GM21786 (cell line): Measurements from ENCODE around the gene ADAMTS1.
"Not testable (repeated sequence)": the region's sequence is repeated elsewhere in the genome, so short reads cannot be mapped to it uniquely, and the experiment has no call there.

ENCODE experiments used
- ATAC-seq: cut with Tn5 transposase; IDR thresholded peaks from one replicate; pipeline ENCODE4 v1.9.1; 2021; ENCODE audit not compliant: unreplicated experiment

The ADAMTS1 gene

DNA sequence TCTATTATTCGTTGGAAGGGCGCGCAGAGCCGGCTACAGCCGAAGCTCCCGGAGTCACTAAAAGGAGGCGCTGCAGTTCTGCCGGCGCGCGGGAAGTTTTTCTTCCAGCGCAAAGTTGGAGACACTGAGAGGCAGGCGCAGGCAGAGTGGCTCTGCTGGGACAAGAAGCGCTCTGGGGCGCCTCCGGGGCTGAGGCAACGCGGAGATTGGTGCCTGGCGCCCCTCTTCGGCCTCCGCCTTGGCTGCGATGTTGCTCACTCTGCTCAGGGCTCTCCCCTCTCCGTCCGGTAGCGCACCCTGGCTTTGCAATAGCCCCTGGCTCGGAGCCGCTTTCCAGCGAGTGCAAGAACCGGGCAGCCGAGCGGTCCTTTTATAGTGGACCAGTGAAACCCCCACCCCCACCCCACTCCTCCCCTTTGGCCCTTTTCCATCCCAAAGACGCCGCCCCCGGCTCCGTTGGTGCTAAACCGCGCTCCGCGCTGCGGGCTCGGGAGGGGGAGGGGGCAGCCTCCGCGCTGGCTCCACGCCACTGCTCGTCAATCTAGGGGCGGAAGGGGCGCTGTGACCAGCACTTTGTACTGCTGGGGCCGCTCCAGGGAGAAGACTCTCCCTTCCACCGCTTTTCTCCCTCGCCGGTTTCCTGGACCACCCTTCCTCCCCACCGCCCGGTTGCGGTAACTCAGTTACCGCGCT, at the start of gene ADAMTS1:
TSS of gene ADAMTS1 (minus strand) at position 344 of the 693 bp plus-strand sequence. CDS start 455 bp downstream, outside the sequence.
- no peak for ATAC-seq

DNA sequence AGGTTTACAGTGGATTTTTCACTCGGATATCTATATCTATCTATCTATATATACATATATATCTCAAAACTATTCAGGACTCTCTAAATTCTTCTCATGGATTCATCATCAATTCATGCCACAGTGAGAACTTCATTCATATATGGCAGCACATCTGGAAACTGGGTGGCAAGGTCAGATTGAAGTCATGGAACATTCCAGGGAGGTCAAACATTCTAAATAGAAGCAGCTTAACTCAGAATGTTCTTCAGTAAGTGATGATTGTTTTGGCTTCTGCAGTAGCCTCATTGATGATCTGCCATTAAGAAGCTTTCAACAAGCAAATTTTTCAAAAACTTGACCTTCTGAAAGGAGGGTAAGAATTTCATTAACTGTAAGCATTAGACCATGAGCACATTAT, 46.9 kb upstream of the ADAMTS1 start:
- ATAC-seq, result no peak

DNA sequence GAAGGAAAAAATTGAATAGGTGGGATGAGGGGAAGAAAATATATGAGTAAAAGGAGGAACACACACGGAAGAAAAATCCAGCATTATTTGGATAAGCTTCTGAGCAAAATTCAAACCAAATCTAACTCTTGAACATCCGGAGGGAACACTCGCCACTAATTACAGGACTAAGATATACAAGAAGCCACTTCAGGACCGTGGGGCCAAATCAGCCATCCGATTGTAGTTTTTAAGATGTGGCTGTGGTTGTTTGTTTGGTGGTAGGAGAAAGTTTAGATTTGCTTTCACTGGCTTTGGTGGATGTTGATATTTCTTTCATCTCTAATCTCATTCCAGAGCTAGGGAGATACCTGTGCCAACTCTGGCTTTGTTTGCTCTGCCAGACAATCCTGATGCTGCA, 43.7 kb upstream of the ADAMTS1 start:
- no peak for ATAC-seq

DNA sequence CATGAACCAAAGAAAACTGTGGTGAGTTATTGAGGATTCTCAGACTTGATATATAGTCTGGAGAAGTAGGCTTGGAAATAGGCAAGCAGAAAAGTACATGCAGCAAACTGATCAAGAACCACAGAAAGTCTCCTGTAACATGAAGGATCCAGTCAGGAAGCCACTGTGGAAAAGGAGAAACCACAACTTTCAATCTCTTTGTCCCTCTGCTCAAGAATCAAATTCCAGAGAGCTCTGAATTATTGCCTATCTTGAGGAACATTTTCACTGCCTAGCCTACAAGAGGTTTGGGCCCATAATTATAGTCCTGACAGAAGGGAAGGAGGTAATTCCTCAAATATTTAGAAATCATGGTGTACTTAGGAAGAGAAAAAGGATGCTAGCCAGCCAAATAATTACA, 43.0 kb upstream of the ADAMTS1 start:
- no peak for ATAC-seq

DNA sequence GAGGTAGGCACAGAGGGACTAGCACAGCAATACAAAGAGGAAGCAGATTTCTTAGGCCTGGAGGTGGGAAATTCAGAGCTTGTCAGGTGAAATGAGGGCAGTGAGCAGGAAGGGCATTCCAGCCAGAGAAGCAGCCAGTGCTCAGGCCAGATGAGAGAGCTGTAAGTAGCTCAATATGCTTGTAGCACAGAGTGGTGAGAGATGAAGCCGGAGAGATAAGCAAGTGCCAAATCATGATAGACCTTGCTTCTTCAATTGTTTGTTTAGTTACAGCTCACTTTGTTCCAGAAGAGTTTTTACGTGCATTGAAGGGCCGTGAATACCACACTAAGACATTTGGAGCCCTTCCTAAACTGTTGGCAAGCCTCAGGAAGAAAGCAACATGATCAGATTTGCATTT, 42.0 kb upstream of the ADAMTS1 start:
- ATAC-seq, result no peak

DNA sequence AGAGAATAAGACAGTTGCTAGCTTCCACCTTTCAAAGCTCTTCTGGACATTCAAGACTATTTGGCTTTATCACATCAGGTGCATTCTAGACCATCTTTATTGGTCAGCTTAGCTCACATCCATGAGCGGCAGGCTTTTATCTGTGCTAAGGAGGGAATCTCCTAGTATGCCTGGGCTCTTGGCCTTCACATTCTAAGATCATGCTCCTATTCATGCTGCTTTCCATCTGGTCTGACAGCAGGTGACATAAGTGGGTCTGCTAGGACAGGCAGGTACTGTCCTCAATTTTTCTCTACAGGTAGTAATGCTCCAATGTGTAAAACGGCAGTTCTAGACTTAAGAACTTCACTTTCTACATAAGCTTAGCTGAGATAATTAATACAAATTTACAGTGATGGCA, 39.2 kb upstream of the ADAMTS1 start:
- ATAC-seq, result no peak

DNA sequence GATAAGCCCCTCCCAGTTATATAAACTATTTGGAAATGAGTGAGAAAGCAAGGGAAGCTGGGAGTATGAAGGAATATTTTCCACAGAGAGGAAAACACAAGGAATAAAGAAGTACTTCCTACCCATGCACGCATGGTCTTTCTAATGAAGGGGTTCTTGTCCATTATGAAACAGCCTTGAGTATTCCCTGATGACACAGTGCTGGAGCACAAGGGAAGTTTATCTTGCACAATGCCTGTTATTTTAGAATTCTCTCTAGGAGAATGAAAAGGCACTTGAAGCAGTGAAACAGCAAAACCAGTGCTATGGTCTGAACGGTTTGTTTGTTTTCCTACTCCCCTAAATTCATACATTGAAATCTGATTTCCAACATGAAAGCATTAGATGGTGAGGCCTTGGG, 38.6 kb upstream of the ADAMTS1 start:
- ATAC-seq, result no peak

DNA sequence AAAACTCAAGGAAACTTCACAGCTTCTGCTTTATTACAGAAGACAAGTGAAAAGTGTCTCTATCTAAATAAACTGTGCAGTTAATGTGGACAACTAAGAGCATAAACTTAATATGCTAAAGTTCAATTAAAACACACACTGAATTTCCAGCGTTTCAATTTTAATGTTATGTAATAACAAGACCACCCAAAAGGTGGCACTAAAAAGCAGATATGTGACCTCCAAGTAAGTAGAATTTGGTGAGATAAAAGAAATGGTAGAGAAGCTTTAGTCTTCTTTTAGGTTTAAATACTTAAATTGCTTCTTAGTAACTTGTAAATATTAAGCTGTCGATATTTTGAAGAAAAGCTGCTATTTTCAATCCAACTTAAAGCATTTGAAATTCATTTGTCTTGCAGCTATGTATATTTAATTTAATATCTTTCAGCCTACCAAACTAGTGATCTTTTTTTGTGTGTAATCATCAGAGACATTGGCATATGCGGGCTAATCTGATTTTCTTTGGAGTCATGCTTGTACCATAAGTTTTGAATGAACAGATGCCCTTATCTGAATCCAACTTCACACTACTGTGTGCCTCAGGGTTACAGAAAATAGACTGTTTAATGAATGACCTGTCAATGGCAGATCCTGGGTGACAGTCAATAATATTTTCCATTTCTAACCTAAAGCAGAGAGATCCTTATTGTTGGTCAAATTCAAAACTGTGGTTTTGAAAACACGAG, 36.5 kb upstream of the ADAMTS1 start:
- no peak for ATAC-seq

DNA sequence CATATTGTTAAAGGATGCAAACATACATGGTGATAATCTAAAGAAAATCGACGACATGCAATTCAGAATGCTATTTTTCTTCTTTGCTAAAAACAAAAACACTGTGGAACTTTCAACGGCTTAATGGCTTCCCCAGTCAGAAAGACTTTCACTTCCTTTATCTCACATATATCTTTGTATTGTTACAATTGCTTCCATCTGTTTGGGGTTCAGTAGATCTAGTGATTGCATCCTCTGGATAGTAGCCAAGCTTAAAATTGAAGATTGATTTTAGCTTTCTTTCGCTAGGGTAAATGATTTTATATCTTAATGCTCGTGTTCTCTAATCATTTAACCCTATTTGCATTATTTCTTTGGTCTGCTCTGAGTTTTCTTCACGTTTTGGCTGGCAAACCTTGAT, 31.8 kb upstream of the ADAMTS1 start:
- no peak for ATAC-seq

DNA sequence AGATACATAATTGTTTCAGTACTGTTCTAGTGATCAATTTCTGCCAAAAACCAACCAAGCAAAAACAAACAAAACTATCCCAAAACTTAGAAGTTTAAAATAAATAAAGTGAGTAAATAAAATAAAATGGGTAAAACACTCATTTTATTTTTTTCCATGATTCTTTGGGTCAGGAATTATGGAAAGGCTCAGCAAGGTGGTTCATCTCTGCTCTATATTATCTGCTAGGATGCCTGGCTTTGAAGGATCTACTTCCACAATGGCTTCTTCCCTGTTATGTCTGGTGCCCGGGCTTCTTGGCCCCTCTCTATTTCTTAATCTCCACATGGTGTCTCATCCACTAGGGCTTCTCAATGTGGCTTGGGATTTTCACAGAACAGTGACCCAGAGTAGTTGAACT, 29.1 kb upstream of the ADAMTS1 start:
- ATAC-seq, result no peak

DNA sequence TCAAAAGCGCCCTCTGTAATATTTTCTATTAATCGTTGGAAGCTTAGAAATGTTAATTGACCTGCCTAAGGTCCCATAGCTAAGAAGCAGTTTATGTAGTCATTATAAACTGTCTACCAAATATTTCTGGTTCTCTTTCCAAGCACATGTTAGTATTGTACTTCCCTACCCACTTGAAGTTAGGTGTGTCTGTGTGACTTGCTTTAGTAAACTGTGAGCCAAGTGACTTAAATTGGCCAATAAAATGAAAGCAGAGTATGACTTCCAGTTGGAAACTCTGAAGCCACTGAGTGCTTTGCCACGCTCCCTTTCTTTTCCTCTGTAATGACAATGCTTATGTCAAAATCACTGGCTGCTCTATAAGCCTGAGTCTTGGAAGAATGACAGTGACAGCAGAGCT, 20.6 kb upstream of the ADAMTS1 start:
- ATAC-seq, result no peak

DNA sequence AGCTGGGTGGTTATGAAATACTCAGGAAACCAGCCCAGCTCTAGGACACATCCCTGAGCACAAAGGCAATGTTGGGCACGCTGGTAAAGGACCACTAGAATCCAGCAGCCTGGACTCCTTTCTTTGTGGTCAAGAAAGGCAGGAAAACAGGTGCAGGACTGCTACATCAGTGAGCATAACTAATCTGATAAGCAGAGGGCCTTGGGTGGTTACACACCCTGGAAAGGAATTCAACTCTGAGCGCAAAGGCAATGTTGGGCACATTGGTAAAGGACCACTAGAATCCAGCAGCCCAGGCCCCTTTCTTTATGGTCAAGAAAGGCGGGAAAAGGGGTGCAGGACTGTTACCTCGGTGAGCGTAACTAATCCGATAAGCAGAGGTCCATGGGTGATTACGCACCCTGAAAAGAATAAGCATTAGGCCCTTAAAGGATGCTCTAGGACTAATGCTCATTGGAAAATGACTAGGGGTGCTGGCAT, 11.7 kb upstream of the ADAMTS1 start:
- not testable (repeated sequence) for ATAC-seq

DNA sequence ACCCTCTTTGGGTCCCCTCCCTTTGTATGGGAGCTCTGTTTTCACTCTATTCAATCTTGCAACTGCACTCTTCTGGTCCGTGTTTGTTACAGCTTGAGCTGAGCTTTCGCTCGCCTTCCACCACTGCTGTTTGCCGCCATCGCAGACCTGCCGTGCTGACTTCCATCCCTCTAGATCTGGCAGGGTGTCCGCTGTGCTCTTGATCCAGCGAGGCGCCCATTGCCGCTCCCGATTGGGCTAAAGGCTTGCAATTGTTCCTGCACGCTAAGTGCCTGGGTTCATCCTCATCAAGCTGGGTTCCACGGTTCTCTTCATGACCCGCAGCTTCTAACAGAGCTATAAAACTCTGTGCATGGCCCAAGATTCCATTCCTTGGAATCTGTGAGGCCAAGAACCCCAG, 9.5 kb upstream of the ADAMTS1 start:
- ATAC-seq, result not testable (repeated sequence)

DNA sequence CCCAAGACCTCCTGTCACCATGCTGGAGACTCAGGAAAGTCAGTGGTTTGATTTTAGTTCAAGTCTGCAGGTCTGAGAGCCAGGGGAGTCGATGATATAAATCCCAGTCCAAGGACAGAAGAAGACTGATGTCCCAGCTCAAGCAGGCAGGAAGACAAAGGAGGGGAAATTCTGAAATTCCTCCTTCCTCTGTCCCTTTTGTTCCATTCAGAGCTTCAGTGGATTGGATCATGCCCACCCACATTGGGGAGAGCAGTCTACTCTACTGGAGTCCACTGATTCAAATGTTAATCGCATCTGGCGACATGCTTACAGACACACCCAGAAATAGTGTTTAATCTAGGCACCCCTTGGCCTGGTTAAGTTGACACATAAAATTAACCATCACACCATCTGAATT, 7.2 kb upstream of the ADAMTS1 start:
- no peak for ATAC-seq

DNA sequence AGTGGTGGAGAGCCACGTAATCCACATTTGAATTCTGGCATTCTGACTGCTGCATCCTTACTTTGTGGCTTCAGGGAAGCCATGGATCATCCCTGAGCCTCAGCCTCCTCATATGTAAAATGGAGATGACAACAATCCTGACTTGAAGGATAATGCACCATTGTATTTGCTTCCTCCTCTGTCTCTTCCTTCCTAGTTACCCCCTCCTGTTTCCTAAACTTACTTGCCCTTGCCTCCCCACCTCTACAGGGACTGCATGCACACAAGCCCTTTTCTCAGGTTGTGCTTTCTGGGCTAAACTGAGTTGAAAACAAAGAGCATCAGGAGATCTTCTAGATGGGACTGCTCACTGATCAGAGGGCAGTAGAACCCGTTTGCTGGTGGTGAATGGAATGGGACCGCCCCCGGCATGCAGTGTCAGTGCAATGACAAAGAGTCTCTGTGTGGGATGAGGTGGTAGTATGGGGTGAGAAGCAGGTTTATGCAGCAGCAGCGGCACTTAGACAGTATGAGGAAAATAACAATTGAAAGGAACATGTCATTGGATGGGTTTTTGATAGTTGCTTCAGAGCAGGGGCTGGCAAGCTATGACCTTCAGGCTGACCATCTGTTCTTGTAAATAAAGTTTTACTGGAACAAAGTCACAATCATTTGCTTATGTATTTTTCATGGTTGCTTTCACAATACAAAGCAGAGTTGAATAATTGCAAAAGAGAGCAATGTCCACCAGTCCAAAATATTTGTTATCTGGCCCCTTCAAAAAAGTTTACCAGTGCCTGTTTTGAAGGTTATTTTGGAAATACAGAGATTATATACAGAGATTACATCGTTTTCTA, 6.1 kb upstream of the ADAMTS1 start:
- ATAC-seq, result no peak

DNA sequence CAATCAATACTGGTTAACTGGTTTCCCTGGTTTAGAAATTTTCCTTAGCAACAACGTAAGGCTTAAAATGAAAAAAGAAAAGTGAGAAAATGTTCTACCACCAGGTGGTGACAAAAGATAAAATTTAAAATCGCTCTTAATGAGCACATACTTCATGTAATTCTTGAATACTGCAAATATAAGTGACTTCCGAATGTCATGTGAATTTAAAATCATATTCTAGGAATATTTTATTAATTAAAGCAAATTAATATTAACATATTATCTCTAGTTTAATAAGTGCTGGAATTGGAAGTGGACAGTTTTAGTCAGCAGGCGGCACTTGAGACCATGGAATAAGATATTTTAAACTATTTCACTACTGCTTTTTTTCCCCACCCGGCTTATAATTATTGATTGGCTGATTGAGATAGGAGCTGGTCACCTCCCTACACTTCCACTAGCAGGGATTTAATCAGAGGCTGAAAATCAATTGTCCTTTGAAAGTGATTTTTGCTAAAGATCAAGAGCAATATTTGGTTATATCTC, 5.0 kb upstream of the ADAMTS1 start:
- ATAC-seq, result no peak

DNA sequence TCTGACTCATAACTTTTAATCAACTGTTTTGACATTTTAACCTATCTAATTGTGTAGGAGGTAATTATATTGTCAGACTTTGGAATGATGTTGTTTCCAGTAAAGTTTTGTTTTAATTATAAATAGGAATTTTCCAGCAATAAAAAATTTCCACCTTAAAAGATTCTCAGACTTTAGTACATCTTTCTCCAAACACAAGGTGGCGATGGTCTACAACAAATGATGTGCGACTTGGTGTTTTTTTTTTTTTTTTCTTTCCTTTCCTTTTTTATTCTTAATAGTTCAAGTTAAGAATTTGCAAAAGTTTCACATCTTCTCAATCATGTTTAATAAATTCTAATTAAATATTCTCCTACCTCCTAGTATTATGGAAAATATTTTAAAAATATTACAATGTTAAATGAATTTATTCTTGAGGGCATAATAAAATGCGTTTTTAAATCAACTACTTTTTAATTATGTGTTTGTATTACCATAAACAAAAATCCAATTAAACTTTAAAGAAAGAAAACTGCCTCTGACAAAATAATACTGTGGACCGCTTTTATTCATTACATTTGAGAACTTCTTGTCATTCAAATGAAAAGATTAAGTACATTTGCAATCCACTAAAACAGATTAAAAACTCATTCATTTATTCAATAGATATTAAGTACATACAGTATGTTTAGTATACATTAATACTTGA, 4.4 kb upstream of the ADAMTS1 start:
- no peak for ATAC-seq

DNA sequence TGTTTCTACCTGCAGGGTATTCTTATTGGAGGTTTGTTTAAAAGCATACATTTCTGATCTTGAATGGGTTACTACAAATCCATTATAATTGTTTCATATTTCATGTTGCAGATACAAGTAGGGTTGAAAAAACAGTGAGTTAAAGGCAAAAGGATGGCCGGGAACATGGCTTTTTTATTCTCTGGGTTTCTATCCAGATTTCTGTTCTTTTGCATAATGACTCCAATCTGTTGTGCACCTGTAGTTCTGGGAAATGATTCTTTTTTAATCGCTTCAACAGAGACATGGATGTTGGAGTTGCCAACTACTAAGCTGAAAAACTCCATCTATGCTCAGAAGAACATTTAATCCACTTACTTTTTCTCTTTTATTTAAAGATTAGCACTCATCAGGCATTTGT, 2.7 kb upstream of the ADAMTS1 start:
- ATAC-seq, result no peak

DNA sequence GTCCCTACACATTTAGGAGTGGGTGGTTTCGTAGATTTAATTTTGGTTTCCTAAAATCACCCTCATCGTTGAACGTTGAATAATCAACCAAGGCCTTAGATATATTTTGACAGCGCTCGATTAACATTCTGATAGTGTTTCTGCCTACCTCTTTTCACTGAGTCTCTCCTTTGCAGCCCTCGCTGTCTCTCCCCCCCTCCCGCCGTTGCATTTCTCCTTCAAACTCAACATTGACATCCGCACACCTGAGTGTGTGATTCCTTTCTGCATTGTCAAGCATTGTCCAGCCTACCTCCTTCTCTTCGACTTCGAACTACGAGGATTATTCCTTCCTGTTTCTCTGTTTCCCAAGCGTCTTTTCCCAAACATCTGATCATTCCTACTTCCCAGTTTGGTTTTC, 1.8 kb upstream of the ADAMTS1 start:
- no peak for ATAC-seq

DNA sequence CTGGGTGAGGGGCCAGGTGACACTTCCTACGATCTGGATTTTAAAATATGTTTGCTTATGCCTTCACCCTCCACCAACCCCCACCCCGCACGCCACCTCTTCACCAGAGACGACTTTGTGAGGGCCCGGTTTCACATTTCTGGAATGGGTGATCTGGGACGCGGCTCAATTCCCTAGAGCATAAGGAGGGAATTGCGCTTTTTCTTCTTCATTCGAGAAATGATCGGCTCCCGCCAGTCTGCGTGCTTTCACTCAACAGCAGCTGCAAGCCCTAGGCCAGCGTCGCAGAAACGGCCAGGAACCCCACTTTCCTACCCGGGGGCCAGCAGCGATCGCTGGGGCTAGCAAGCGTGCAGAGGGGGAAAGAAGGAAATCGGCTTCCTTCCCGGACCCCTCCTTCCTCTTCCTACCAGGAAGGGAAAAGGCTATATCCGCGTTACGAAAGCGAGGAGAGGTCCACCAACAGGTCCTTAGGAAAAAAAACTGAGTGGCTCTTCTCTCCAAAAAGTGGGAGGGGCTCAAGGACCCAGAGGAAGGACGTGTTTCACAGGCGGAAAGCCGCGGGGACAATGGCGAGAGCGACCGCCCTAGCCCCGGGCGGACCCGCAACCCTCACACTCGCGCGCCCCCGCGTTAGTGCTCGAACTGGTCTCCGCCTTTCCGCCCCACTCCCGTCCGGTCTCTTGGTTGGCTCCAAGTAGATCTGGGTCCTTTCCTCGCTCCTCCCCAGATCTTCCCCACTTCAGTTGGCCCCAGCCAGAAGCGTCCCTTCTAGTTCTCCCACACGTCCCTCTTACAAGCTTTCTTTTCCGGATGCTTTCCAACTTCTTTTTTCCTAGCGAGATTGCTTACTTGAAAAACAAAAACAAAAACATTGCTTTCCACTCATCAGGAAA, 1.1 kb upstream of the ADAMTS1 start:
- no peak for ATAC-seq
